ENCODE results near the gene CDC42EP4.

The CDC42EP4 gene

DNA sequence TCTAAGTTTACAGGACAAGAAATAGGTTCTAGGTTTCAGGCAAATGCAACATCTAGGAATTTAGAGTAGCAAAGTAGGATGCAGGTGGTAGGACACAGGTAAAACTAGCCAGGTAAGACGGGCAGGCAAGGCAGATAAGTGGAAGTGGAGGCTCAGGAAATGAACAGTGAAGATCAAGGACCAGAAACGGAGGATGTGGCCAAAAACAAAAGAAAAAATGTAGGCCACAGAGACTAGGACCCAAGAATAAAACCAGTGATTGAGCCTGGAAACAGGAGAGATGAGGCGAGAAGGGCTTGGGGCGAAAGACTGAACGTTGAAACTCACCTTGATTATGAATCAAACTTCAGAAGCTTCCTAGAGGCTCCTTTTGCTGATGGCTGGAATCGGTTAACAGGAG lies 74.1 kb downstream of the CDC42EP4 start:
- Histone ChIP-seq H3K36me3 (ENCODE audit: control insufficient read depth in 5 of 5, insufficient read depth in 5 of 5, low read length in 5 of 5) (peaks cover 15 to 36% (median 24%) of the 10 kb centered on the region in 5 donors), H3K27ac (ENCODE audit: low read depth, low read length) (no peak overlapping the region), H3K27me3 (ENCODE audit: control insufficient read depth in 5 of 5, insufficient read depth in 4 of 5, low read length in 5 of 5) (no peaks in the 10 kb centered on the region), H3K9me3 (ENCODE audit: control insufficient read depth in 5 of 5, low read length in 5 of 5) (no peaks in the 10 kb centered on the region), H3K4me1 (ENCODE audit: control insufficient read depth in 5 of 5, insufficient read depth in 5 of 5, low read length in 5 of 5) (peaks cover 4 to 19% (median 15%) of the 10 kb centered on the region in 5 donors), H3K9ac (ENCODE audit: low read length in 5 of 5) (peak overlapping the region in 2 of 5 donors; percentile 53 to 60), H3K4me3 (ENCODE audit: low read depth in 1 of 5, low read length in 5 of 5) (no peak overlapping the region)

DNA sequence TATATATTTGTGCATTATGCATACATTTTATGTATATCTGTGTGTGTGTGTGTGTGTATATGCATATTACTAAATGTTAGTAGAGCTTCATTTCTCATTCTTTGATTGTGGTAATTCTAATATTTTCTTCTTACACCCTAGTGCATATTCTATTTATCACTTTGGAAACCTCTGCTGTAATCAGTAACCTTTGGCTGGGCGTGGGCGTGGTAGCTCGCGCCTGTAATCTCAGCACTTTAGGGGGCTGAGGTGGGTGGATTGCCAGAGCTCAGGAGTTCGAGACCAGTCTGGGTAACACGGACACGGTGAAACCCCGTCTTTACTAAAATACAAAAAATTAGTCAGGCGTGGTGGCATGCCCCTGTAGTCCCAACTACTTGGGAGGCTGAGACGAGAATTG lies 77.1 kb downstream of the CDC42EP4 start:
- H3K27ac ChIP-seq (ENCODE audit: low read depth, low read length): no peak overlapping the region
- H3K9ac ChIP-seq (ENCODE audit: low read length in 5 of 5): no peak overlapping the region
- no peak overlapping the region for H3K4me3 ChIP-seq (ENCODE audit: low read depth in 1 of 5, low read length in 5 of 5)
- H3K27me3 ChIP-seq (ENCODE audit: control insufficient read depth in 5 of 5, insufficient read depth in 4 of 5, low read length in 5 of 5): no peaks in the 10 kb centered on the region
- H3K9me3 ChIP-seq (ENCODE audit: control insufficient read depth in 5 of 5, low read length in 5 of 5): no peaks in the 10 kb centered on the region
- peaks cover 4 to 39% (median 32%) of the 10 kb centered on the region in 5 donors for H3K4me1 ChIP-seq (ENCODE audit: control insufficient read depth in 5 of 5, insufficient read depth in 5 of 5, low read length in 5 of 5)
- peaks cover 10 to 27% (median 19%) of the 10 kb centered on the region in 5 donors for H3K36me3 ChIP-seq (ENCODE audit: control insufficient read depth in 5 of 5, insufficient read depth in 5 of 5, low read length in 5 of 5)
